SU-DHL-6 (cell line): ENCODE data around the gene ACVR1B.

Experiments
- H2AFZ ChIP-seq: fragments of 200-600 bp; sonication (generic); 2 replicates; pipeline ENCODE4 v1.6.1; 2014; ENCODE audit warnings: low read depth, mild to moderate bottlenecking, moderate library complexity, mixed read lengths, antibody characterized with exemption, low read length; ENCODE audit not compliant: severe bottlenecking
- H3F3A ChIP-seq: fragments of 200-600 bp; shearing (Covaris generic); 2 replicates; pipeline ENCODE4 v1.6.0; 2016; ENCODE audit warnings: antibody characterized with exemption, mild to moderate bottlenecking; ENCODE audit not compliant: insufficient read depth
- H3K27ac ChIP-seq: fragments of 200-600 bp; sonication (generic); 2 replicates; pipeline ENCODE4 v1.5.1; 2016; ENCODE audit warnings: low read depth, mild to moderate bottlenecking, low read length, moderate library complexity, mixed read lengths
- H3K27me3 ChIP-seq: fragments of 200-600 bp; sonication (generic), shearing (Covaris generic); 2 replicates; pipeline ENCODE4 v1.6.0; 2014; ENCODE audit warnings: mild to moderate bottlenecking, low read length
- H3K36me3 ChIP-seq: fragments of 200-600 bp; sonication (generic); 2 replicates; pipeline ENCODE4 v1.6.1; 2014; ENCODE audit warnings: mild to moderate bottlenecking, low read length, mixed read lengths
- H3K4me2 ChIP-seq: fragments of 300-600, 200-600 bp; shearing (Covaris generic), sonication (generic); 2 replicates; pipeline ENCODE4 v1.6.0; 2014; ENCODE audit warnings: low read length, low read depth, mild to moderate bottlenecking; ENCODE audit not compliant: poor library complexity, severe bottlenecking
- H3K4me3 ChIP-seq: fragments of 200-600 bp; sonication (generic); 2 replicates; pipeline ENCODE4 v1.5.1; 2014; ENCODE audit warnings: antibody characterized with exemption, low read length, mild to moderate bottlenecking, mixed read lengths; ENCODE audit not compliant: insufficient read depth, poor library complexity, severe bottlenecking
- H3K79me2 ChIP-seq: fragments of 200-600 bp; sonication (generic); 2 replicates; pipeline ENCODE4 v1.6.1; 2014; ENCODE audit warnings: mild to moderate bottlenecking, low read length, moderate library complexity; ENCODE audit not compliant: insufficient read depth
- H3K9ac ChIP-seq: fragments of 200-600 bp; sonication (generic); 2 replicates; pipeline ENCODE4 v1.7.0; 2014; ENCODE audit warnings: mild to moderate bottlenecking, low read length
- H3K9me2 ChIP-seq: fragments of 200-600 bp; sonication (generic); replicated peaks from 2 replicates; pipeline ENCODE4 v1.6.1; 2014; ENCODE audit warnings: low read length; ENCODE audit not compliant: insufficient read depth
- H3K9me3 ChIP-seq: fragments of 200-600 bp; sonication (generic); 2 replicates; pipeline ENCODE4 v1.6.1; 2014; ENCODE audit warnings: low read length, mixed read lengths; ENCODE audit not compliant: insufficient read depth
- H4K20me1 ChIP-seq: fragments of 200-600 bp; sonication (generic); 2 replicates; pipeline ENCODE4 v1.6.1; 2014; ENCODE audit warnings: low read depth, mild to moderate bottlenecking, antibody characterized with exemption, low read length, moderate library complexity, mixed read lengths
- EZH2phosphoT487 ChIP-seq: fragments of 200-600 bp; sonication (generic), shearing (Covaris generic); conservative IDR thresholded peaks from 2 replicates; pipeline ENCODE4 v1.6.1; 2018; ENCODE audit warnings: mild to moderate bottlenecking, antibody characterized with exemption, low read length, moderate library complexity, mixed read lengths
- TF ChIP-seq, protein P1 (sequence below): fragments of 200-600 bp; sonication (generic); IDR thresholded peaks from one replicate; pipeline ENCODE4 v1.5.1; 2017; ENCODE audit warnings: antibody characterized with exemption, mild to moderate bottlenecking, low read length, moderate library complexity; ENCODE audit not compliant: insufficient read depth, poor library complexity, severe bottlenecking

The ACVR1B gene

GRCh38 chr12:52022841-52023181, 71.3 kb downstream of the ACVR1B start:
- Histone ChIP-seq H2AFZ (peak overlapping the region; percentile 91), H3F3A (0 out of 2 replicates have a peak, but pooled peaks cover 6% of the 10 kb centered on the region), H4K20me1 (no peaks in the 10 kb centered on the region), H3K4me2 (peak overlapping the region; percentile 80), H3K27ac (no peak overlapping the region), H3K9me2 (no peaks in the 10 kb centered on the region), H3K36me3 (no peaks in the 10 kb centered on the region), H3K4me3 (peak overlapping the region; percentile 48), H3K27me3 (no peaks in the 10 kb centered on the region), H3K9ac (peak overlapping the region; percentile 51), H3K79me2 (no peaks in the 10 kb centered on the region), H3K9me3 (no peaks in the 10 kb centered on the region)
- TF ChIP-seq, protein P1, sequence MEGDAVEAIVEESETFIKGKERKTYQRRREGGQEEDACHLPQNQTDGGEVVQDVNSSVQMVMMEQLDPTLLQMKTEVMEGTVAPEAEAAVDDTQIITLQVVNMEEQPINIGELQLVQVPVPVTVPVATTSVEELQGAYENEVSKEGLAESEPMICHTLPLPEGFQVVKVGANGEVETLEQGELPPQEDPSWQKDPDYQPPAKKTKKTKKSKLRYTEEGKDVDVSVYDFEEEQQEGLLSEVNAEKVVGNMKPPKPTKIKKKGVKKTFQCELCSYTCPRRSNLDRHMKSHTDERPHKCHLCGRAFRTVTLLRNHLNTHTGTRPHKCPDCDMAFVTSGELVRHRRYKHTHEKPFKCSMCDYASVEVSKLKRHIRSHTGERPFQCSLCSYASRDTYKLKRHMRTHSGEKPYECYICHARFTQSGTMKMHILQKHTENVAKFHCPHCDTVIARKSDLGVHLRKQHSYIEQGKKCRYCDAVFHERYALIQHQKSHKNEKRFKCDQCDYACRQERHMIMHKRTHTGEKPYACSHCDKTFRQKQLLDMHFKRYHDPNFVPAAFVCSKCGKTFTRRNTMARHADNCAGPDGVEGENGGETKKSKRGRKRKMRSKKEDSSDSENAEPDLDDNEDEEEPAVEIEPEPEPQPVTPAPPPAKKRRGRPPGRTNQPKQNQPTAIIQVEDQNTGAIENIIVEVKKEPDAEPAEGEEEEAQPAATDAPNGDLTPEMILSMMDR = no peak
- no peak for TF ChIP-seq EZH2phosphoT487

- Histone ChIP-seq H3K9me2 (no peaks in the 10 kb centered on the region), H3F3A (0 out of 2 replicates have a peak, but pooled peaks cover 6% of the 10 kb centered on the region), H4K20me1 (no peaks in the 10 kb centered on the region), H3K4me3 (peak overlapping the region; percentile 48), H3K36me3 (no peaks in the 10 kb centered on the region), H3K4me2 (peak overlapping the region; percentile 80), H3K79me2 (no peaks in the 10 kb centered on the region), H3K27me3 (no peaks in the 10 kb centered on the region), H3K27ac (no peak overlapping the region), H3K9me3 (no peaks in the 10 kb centered on the region), H3K9ac (peak overlapping the region; percentile 51), H2AFZ (peak overlapping the region; percentile 91)
- TF ChIP-seq EZH2phosphoT487 = no peak
- TF ChIP-seq, protein P1 = peak; percentile 95
These were observed 71.9 kb downstream of the ACVR1B start for GRCh38 chr12:52023182-52023975.

GRCh38 chr12:52023976-52024688, 72.6 kb downstream of the ACVR1B start:
- Histone ChIP-seq H3K4me3 (peak overlapping the region; percentile 48), H3K4me2 (peak overlapping the region; percentile 80), H3F3A (0 out of 2 replicates have a peak, but pooled peaks cover 6% of the 10 kb centered on the region), H3K79me2 (no peaks in the 10 kb centered on the region), H3K9me3 (no peaks in the 10 kb centered on the region), H3K27ac (no peak overlapping the region), H3K9me2 (no peaks in the 10 kb centered on the region), H3K36me3 (no peaks in the 10 kb centered on the region), H2AFZ (peak overlapping the region; percentile 91), H3K27me3 (no peaks in the 10 kb centered on the region), H4K20me1 (no peaks in the 10 kb centered on the region), H3K9ac (peak overlapping the region; percentile 51)
- TF ChIP-seq EZH2phosphoT487 = no peak
- TF ChIP-seq, protein P1 = no peak
